Fibroblast of lung (primary cell): Measurements from ENCODE around the gene ANKRD31.

Source experiments
- CTCF ChIP-seq, 2 donors: IDR thresholded peaks in 1 of 2; conservative IDR thresholded peaks in 1 of 2; 1 replicate in 1 of 2; 2 replicates in 1 of 2; pipeline ENCODE4 v1.5.1; 2011 to 2012; ENCODE audit warnings: low read length in 2 of 2, control low read depth in 1 of 2, inconsistent platforms in 1 of 2, low read depth in 1 of 2, mild to moderate bottlenecking in 1 of 2
- EZH2 ChIP-seq: IDR thresholded peaks from 2 replicates; pipeline ENCODE4 v1.5.1; 2012; ENCODE audit warnings: low read length, control low read depth, mild to moderate bottlenecking; ENCODE audit errors: missing control alignments

GRCh38 chr5:75286211-75286773, 49.6 kb upstream of the ANKRD31 start:
- TF ChIP-seq CTCF (conservative IDR thresholded peaks at IDR 0.05 in 1 of 2, IDR thresholded peaks at IDR 0.05 in 1 of 2; ENCODE audit: low read depth in 1 of 2, low read length in 2 of 2): no peak
- no peak for TF ChIP-seq EZH2
